ENCODE results near the gene MAGI2.

MAGI2 gene

GRCh38 chr7:79304711-79305110, 148.8 kb downstream of the MAGI2 start:
- Histone ChIP-seq H3K36me3 (ENCODE audit: insufficient read depth, low read length) (no peaks in the 10 kb centered on the region), H3K9me2 (replicated peaks; ENCODE audit: low read depth, low read length) (no peaks in the 10 kb centered on the region)
- TF ChIP-seq EZH2phosphoT487 (IDR thresholded peaks at IDR 0.05; ENCODE audit: borderline replicate concordance) (no peak), CTCF (conservative IDR thresholded peaks at IDR 0.05; ENCODE audit: low read length) (no peak)

GRCh38 chr7:79302293-79302692, 151.2 kb downstream of the MAGI2 start:
- H3K36me3 ChIP-seq (ENCODE audit: insufficient read depth, low read length), result no peaks in the 10 kb centered on the region
- TF ChIP-seq EZH2phosphoT487 (IDR thresholded peaks at IDR 0.05; ENCODE audit: borderline replicate concordance) (no peak), CTCF (conservative IDR thresholded peaks at IDR 0.05; ENCODE audit: low read length) (no peak)
- H3K9me3 ChIP-seq (ENCODE audit: insufficient read depth, low read depth, low read length), result no peaks in the 10 kb centered on the region
- H4K20me1 ChIP-seq (ENCODE audit: insufficient read depth, low read length, poor library complexity, severe bottlenecking), result no peaks in the 10 kb centered on the region
- H2AFZ ChIP-seq (ENCODE audit: low read length), result no peak overlapping the region
- H3K4me1 ChIP-seq (ENCODE audit: insufficient read depth, low read length, poor library complexity, severe bottlenecking), result no peaks in the 10 kb centered on the region
- H3F3A ChIP-seq (ENCODE audit: low read depth), result no peaks in the 10 kb centered on the region
- no peak overlapping the region for H3K4me3 ChIP-seq (ENCODE audit: low read length, poor library complexity, severe bottlenecking)
- H3K9ac ChIP-seq (ENCODE audit: low read depth, low read length, poor library complexity, severe bottlenecking), result no peak overlapping the region
- H3K9me2 ChIP-seq (replicated peaks; ENCODE audit: low read depth, low read length), result no peaks in the 10 kb centered on the region
- H3K4me2 ChIP-seq (ENCODE audit: low read depth, low read length, poor library complexity, severe bottlenecking), result no peak overlapping the region
- H3K27me3 ChIP-seq (ENCODE audit: insufficient read depth, low read length, poor library complexity, severe bottlenecking), result no peaks in the 10 kb centered on the region
- no peaks in the 10 kb centered on the region for H3K79me2 ChIP-seq (ENCODE audit: insufficient read depth, low read length)

More at GRCh38 chr7:79304711-79305110, 148.8 kb downstream of the MAGI2 start:
- Histone ChIP-seq H3K4me1 (ENCODE audit: insufficient read depth, low read length, poor library complexity, severe bottlenecking) (no peaks in the 10 kb centered on the region), H3K9ac (ENCODE audit: low read depth, low read length, poor library complexity, severe bottlenecking) (no peak overlapping the region), H3K9me3 (ENCODE audit: insufficient read depth, low read depth, low read length) (no peaks in the 10 kb centered on the region), H4K20me1 (ENCODE audit: insufficient read depth, low read length, poor library complexity, severe bottlenecking) (no peaks in the 10 kb centered on the region), H3K4me2 (ENCODE audit: low read depth, low read length, poor library complexity, severe bottlenecking) (no peak overlapping the region), H3K4me3 (ENCODE audit: low read length, poor library complexity, severe bottlenecking) (no peak overlapping the region), H3K79me2 (ENCODE audit: insufficient read depth, low read length) (no peaks in the 10 kb centered on the region), H2AFZ (ENCODE audit: low read length) (no peak overlapping the region), H3F3A (ENCODE audit: low read depth) (no peaks in the 10 kb centered on the region), H3K27me3 (ENCODE audit: insufficient read depth, low read length, poor library complexity, severe bottlenecking) (no peaks in the 10 kb centered on the region)

GRCh38 chr7:79301419-79301818, 152.0 kb downstream of the MAGI2 start:
- no peak overlapping the region for H3K9ac ChIP-seq (ENCODE audit: low read depth, low read length, poor library complexity, severe bottlenecking)
- TF ChIP-seq CTCF (conservative IDR thresholded peaks at IDR 0.05; ENCODE audit: low read length) (no peak), EZH2phosphoT487 (IDR thresholded peaks at IDR 0.05; ENCODE audit: borderline replicate concordance) (no peak)
- H3K79me2 ChIP-seq (ENCODE audit: insufficient read depth, low read length), result no peaks in the 10 kb centered on the region
- H3K9me2 ChIP-seq (replicated peaks; ENCODE audit: low read depth, low read length), result no peaks in the 10 kb centered on the region
- H3K4me2 ChIP-seq (ENCODE audit: low read depth, low read length, poor library complexity, severe bottlenecking), result no peak overlapping the region
- no peaks in the 10 kb centered on the region for H3K9me3 ChIP-seq (ENCODE audit: insufficient read depth, low read depth, low read length)
- no peaks in the 10 kb centered on the region for H4K20me1 ChIP-seq (ENCODE audit: insufficient read depth, low read length, poor library complexity, severe bottlenecking)
- no peaks in the 10 kb centered on the region for H3K36me3 ChIP-seq (ENCODE audit: insufficient read depth, low read length)
- H2AFZ ChIP-seq (ENCODE audit: low read length), result no peak overlapping the region
- H3K4me1 ChIP-seq (ENCODE audit: insufficient read depth, low read length, poor library complexity, severe bottlenecking), result no peaks in the 10 kb centered on the region
- no peak overlapping the region for H3K4me3 ChIP-seq (ENCODE audit: low read length, poor library complexity, severe bottlenecking)
- H3K27me3 ChIP-seq (ENCODE audit: insufficient read depth, low read length, poor library complexity, severe bottlenecking), result no peaks in the 10 kb centered on the region
- no peaks in the 10 kb centered on the region for H3F3A ChIP-seq (ENCODE audit: low read depth)

Measured in Loucy (cell line).